ENCODE measurements around the gene ARFGEF2. TPM values are rescaled to one million over a fixed set of nuclear protein-coding genes. Genes with fewer than 3 reads are reported as not detected.

Gene ARFGEF2
- total and polyA plus RNA-seq, 10 of the 15 experiments (the other 5 are each of a cell fraction or from before 2014, with no cell fraction given) = 5.2 to 24.1 (median 17.7) TPM

GRCh38 chr20:49009899-49010631 lies 88.6 kb downstream of the ARFGEF2 start (continued):
- TF ChIP-seq BCL3 (IDR thresholded peaks at IDR 0.05; ENCODE audit: borderline replicate concordance, insufficient read depth, low read depth, low read length, poor library complexity, severe bottlenecking) (no peak), SKIL (IDR thresholded peaks at IDR 0.05; ENCODE audit: low read depth, poor library complexity, severe bottlenecking) (no peak)

- RAD21 ChIA-PET (ENCODE audit: unreplicated experiment) = no interaction called here
- ATAC-seq = no peak
These were observed 102.7 kb downstream of the ARFGEF2 start for GRCh38 chr20:49024220-49024619.

More at GRCh38 chr20:49024220-49024619, 102.7 kb downstream of the ARFGEF2 start:
- POLR2A ChIA-PET = no interaction called here
- H3K4me1 ChIP-seq (ENCODE audit: control insufficient read depth, insufficient read depth, low read length) = no peaks in the 10 kb centered on the region
- no peaks in the 10 kb centered on the region for H3K9me3 ChIP-seq (replicated peaks; ENCODE audit: control insufficient read depth, insufficient read depth, low read length)
- CTCF ChIA-PET = no interaction called here
- no peak overlapping the region for H3K4me2 ChIP-seq (ENCODE audit: control insufficient read depth, insufficient read depth)
- no peak overlapping the region for H3K4me3 ChIP-seq
- WGBS (ENCODE audit: insufficient coverage, insufficient replicate concordance, low lambda C conversion rate, missing lambda C conversion rate) = 95% methylated on average over 5 of the region's 5 CpGs
- in situ Hi-C loops (cut with MboI) = no loop called here
- H4K20me1 ChIP-seq (ENCODE audit: control insufficient read depth, insufficient read depth) = no peaks in the 10 kb centered on the region
- peaks cover 7 to 29% of the 10 kb centered on the region in 2 experiments; a peak in 3 of 4 replicates for H3K36me3 ChIP-seq (ENCODE audit: control insufficient read depth in 2 of 2, insufficient read depth in 2 of 2, low read length in 1 of 2)
- H3K9ac ChIP-seq (ENCODE audit: control insufficient read depth, insufficient read depth, low read length) = no peak overlapping the region
- DNase-seq (ENCODE audit: low read depth, low spot score) (no peak), FAIRE-seq (no peak)
- no peak overlapping the region for H2AFZ ChIP-seq (ENCODE audit: control insufficient read depth, low read depth, low read length)
- H3K27me3 ChIP-seq (replicated peaks in 1 of 2; ENCODE audit: control insufficient read depth in 2 of 2, insufficient read depth in 2 of 2, low read length in 1 of 2) = no peaks in the 10 kb centered on the region
- no TSS peak for BruUV-seq (replicated peaks)
- intact Hi-C loops (cut with micrococcal nuclease; ENCODE audit: unreplicated experiment) = no loop called here
- SMC1A ChIA-PET (ENCODE audit: uncharacterized antibody, unreplicated experiment) = no interaction called here
- no peaks in the 10 kb centered on the region for H3K79me2 ChIP-seq (ENCODE audit: control insufficient read depth, insufficient read depth, low read length)
- no peak for TF ChIP-seq BMI1 (IDR thresholded peaks at IDR 0.05; ENCODE audit: borderline replicate concordance)
- TF ChIP-seq ZNF24 (IDR thresholded peaks at IDR 0.05) = no peak
- TF ChIP-seq TCF7 (IDR thresholded peaks at IDR 0.05; ENCODE audit: borderline replicate concordance) = no peak
- no peak for TF ChIP-seq NFYA (IDR thresholded peaks at IDR 0.05; ENCODE audit: borderline replicate concordance, low read depth, low read length)
- no peak for TF ChIP-seq EED (IDR thresholded peaks at IDR 0.05; ENCODE audit: low read depth)
- TF ChIP-seq ZBTB4 (CRISPR knock-in tag; IDR thresholded peaks at IDR 0.05) = no peak
- no peak overlapping the region for H3K27ac ChIP-seq (ENCODE audit: control insufficient read depth, insufficient read depth)
